ENCODE results near the gene PTPRN2.

DNA sequence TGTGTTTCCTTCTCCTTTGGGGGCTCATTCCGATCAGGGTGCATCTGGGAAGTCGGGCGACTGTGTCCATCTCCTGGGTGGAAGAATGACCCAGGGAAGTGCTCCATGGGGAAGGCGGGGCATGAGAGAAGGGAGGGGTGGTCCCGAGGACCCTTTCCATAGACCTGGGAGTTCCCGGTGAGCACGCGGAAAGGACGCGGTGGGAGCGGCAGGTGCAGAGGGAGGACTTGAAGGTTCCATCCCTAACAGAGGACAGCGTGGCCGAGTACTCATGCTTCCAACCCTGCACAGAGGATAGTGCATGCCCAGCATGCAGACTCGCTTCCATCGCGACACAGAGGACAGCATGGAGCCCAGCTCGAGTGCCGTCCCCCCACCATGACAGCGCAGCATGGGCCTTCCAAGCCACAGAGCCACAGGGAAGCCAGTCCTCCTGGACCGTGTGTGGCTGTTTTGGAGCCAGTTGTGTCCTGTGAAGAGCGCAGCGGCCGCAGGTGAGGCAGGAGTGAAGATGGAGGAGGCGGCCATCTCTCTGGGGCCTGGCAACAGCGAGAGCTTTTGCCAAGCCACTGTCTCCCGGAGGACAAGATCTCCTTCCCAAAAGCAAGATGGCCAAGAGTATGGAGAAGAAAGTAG is 969.4 kb downstream of the PTPRN2 start:
- no peak for TF ChIP-seq EZH2 (IDR thresholded peaks at IDR 0.05; ENCODE audit: borderline replicate concordance, low read length)
- TF ChIP-seq, protein P1, sequence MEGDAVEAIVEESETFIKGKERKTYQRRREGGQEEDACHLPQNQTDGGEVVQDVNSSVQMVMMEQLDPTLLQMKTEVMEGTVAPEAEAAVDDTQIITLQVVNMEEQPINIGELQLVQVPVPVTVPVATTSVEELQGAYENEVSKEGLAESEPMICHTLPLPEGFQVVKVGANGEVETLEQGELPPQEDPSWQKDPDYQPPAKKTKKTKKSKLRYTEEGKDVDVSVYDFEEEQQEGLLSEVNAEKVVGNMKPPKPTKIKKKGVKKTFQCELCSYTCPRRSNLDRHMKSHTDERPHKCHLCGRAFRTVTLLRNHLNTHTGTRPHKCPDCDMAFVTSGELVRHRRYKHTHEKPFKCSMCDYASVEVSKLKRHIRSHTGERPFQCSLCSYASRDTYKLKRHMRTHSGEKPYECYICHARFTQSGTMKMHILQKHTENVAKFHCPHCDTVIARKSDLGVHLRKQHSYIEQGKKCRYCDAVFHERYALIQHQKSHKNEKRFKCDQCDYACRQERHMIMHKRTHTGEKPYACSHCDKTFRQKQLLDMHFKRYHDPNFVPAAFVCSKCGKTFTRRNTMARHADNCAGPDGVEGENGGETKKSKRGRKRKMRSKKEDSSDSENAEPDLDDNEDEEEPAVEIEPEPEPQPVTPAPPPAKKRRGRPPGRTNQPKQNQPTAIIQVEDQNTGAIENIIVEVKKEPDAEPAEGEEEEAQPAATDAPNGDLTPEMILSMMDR (conservative IDR thresholded peaks at IDR 0.05 in 1 of 2, IDR thresholded peaks at IDR 0.05 in 1 of 2; ENCODE audit: extremely low read depth in 1 of 2, insufficient read depth in 1 of 2, low read depth in 1 of 2, low read length in 2 of 2) = no peak

All from mammary epithelial cell (primary cell).